ENCODE results near the gene VPS54.

VPS54 gene

GRCh38 chr2:64008434-64009009, 10.7 kb downstream of the VPS54 start:
- TF ChIP-seq SP1 (IDR thresholded peaks at IDR 0.05) (no peak), L3MBTL2 (conservative IDR thresholded peaks at IDR 0.05) (no peak), ARNT (IDR thresholded peaks at IDR 0.05) (no peak), FOXK2 (IDR thresholded peaks at IDR 0.05) (no peak), ZNF384 (IDR thresholded peaks at IDR 0.05) (no peak)
- POLR2A ChIA-PET, result no interaction called here
- CTCF ChIA-PET, result no interaction called here
- DNase-seq (ENCODE audit: extremely low spot score), result no peak

GRCh38 chr2:64007924-64008323, 11.3 kb downstream of the VPS54 start:
- TF ChIP-seq SP1 (IDR thresholded peaks at IDR 0.05), result no peak
- TF ChIP-seq L3MBTL2 (conservative IDR thresholded peaks at IDR 0.05), result no peak
- TF ChIP-seq SUZ12 (IDR thresholded peaks at IDR 0.05), result no peak
- no peak for TF ChIP-seq CTBP1 (IDR thresholded peaks at IDR 0.05; ENCODE audit: borderline replicate concordance)
- no peak for TF ChIP-seq BHLHE40 (IDR thresholded peaks at IDR 0.05; ENCODE audit: borderline replicate concordance)
- TF ChIP-seq TARDBP (IDR thresholded peaks at IDR 0.05), result no peak
- no peak for TF ChIP-seq ARNT (IDR thresholded peaks at IDR 0.05)
- no peak for TF ChIP-seq FOXM1 (IDR thresholded peaks at IDR 0.05; ENCODE audit: borderline replicate concordance)
- no peak for TF ChIP-seq ELF4 (IDR thresholded peaks at IDR 0.05)
- TF ChIP-seq FOXK2 (IDR thresholded peaks at IDR 0.05), result no peak
- TF ChIP-seq FOXA1 (IDR thresholded peaks at IDR 0.05), result no peak
- no peak for TF ChIP-seq ZNF384 (IDR thresholded peaks at IDR 0.05)
- no peak for TF ChIP-seq PKNOX1 (IDR thresholded peaks at IDR 0.05)
- ChIA-PET POLR2A (no interaction called here), CTCF (no interaction called here)
- DNase-seq (ENCODE audit: extremely low spot score), result no peak

DNA sequence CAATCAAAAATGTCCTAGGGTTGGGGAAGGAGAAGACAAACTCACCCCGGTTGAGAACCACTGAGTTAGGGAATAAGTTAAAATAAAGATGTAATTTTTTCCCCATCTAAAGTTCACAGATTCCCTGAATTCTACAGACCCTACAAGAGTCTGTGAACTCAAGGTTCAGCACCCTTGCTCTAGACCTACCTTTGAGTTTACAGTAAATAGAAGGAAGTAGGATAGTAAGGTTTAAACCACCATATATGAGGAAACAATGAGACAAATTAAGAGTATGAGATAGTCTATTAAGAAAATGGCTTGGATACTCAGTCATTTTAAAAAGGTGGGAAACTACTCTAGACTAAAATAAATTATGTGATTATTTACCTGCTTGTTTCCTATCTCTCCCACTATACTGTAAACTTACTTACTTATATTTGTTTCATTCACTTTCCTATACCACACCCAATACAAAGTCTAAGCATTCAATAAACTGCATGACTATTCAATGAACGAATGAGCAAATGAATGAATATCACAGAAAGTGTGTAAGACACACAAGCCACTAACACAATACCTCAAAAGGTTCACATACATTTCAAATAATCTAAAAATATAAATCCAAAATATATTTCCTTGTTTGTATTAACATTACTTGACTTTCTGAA, 13.4 kb downstream of the VPS54 start:
- no peak for DNase-seq (ENCODE audit: extremely low spot score)
- POLR2A ChIA-PET, result no interaction called here
- TF ChIP-seq FOXA1 (IDR thresholded peaks at IDR 0.05), result no peak
- no peak for TF ChIP-seq ZNF384 (IDR thresholded peaks at IDR 0.05)
- TF ChIP-seq ARNT (IDR thresholded peaks at IDR 0.05), result no peak
- TF ChIP-seq PKNOX1 (IDR thresholded peaks at IDR 0.05), result no peak
- no peak for TF ChIP-seq LEF1 (IDR thresholded peaks at IDR 0.05; ENCODE audit: borderline replicate concordance)
- TF ChIP-seq FOXM1 (IDR thresholded peaks at IDR 0.05; ENCODE audit: borderline replicate concordance), result no peak
- no peak for TF ChIP-seq NFRKB (IDR thresholded peaks at IDR 0.05)
- no peak for TF ChIP-seq HDGF (IDR thresholded peaks at IDR 0.05; ENCODE audit: borderline replicate concordance)
- no peak for TF ChIP-seq BHLHE40 (IDR thresholded peaks at IDR 0.05; ENCODE audit: borderline replicate concordance)
- no peak for TF ChIP-seq CTBP1 (IDR thresholded peaks at IDR 0.05; ENCODE audit: borderline replicate concordance)
- no peak for TF ChIP-seq SUZ12 (IDR thresholded peaks at IDR 0.05)
- CTCF ChIA-PET, result no interaction called here

GRCh38 chr2:64003239-64003638, 16.0 kb downstream of the VPS54 start:
- TF ChIP-seq FOXA1 (IDR thresholded peaks at IDR 0.05) (no peak), SUZ12 (IDR thresholded peaks at IDR 0.05) (no peak), TARDBP (IDR thresholded peaks at IDR 0.05) (no peak), L3MBTL2 (conservative IDR thresholded peaks at IDR 0.05) (no peak), ELF4 (IDR thresholded peaks at IDR 0.05) (no peak), LEF1 (IDR thresholded peaks at IDR 0.05; ENCODE audit: borderline replicate concordance) (no peak), PKNOX1 (IDR thresholded peaks at IDR 0.05) (no peak), CTBP1 (IDR thresholded peaks at IDR 0.05; ENCODE audit: borderline replicate concordance) (no peak), SP1 (IDR thresholded peaks at IDR 0.05) (no peak), NFRKB (IDR thresholded peaks at IDR 0.05) (no peak), BHLHE40 (IDR thresholded peaks at IDR 0.05; ENCODE audit: borderline replicate concordance) (no peak), FOXK2 (IDR thresholded peaks at IDR 0.05) (no peak), HDGF (IDR thresholded peaks at IDR 0.05; ENCODE audit: borderline replicate concordance) (no peak), FOXM1 (IDR thresholded peaks at IDR 0.05; ENCODE audit: borderline replicate concordance) (no peak)
- DNase-seq (ENCODE audit: extremely low spot score), result no peak
- ChIA-PET POLR2A (no interaction called here), CTCF (no interaction called here)

GRCh38 chr2:64001382-64002101, 17.7 kb downstream of the VPS54 start:
- TF ChIP-seq L3MBTL2 (conservative IDR thresholded peaks at IDR 0.05), result no peak
- TF ChIP-seq HDGF (IDR thresholded peaks at IDR 0.05; ENCODE audit: borderline replicate concordance), result no peak
- TF ChIP-seq BHLHE40 (IDR thresholded peaks at IDR 0.05; ENCODE audit: borderline replicate concordance), result no peak
- no peak for TF ChIP-seq FOXA1 (IDR thresholded peaks at IDR 0.05)
- TF ChIP-seq PKNOX1 (IDR thresholded peaks at IDR 0.05), result no peak
- no peak for TF ChIP-seq ELF4 (IDR thresholded peaks at IDR 0.05)
- TF ChIP-seq NFRKB (IDR thresholded peaks at IDR 0.05), result no peak
- no peak for TF ChIP-seq SUZ12 (IDR thresholded peaks at IDR 0.05)
- no peak for TF ChIP-seq CTBP1 (IDR thresholded peaks at IDR 0.05; ENCODE audit: borderline replicate concordance)
- TF ChIP-seq TARDBP (IDR thresholded peaks at IDR 0.05), result no peak
- TF ChIP-seq FOXM1 (IDR thresholded peaks at IDR 0.05; ENCODE audit: borderline replicate concordance), result no peak
- TF ChIP-seq ZNF384 (IDR thresholded peaks at IDR 0.05), result no peak
- POLR2A ChIA-PET, result no interaction called here
- DNase-seq (ENCODE audit: extremely low spot score), result no peak
- CTCF ChIA-PET, result no interaction called here
